ENCODE data around the gene NEK8. TPM values are rescaled to one million over a fixed set of nuclear protein-coding genes. Genes with fewer than 3 reads are reported as not detected.

NEK8 gene
- total RNA-seq, 2 experiments from 2014 or later = 14.0 to 17.0 TPM

- Histone ChIP-seq H3K4me3 (ENCODE audit: low read depth, low read length, poor library complexity, severe bottlenecking) (peak within 1 kb of the TSS; percentile 88), H2AFZ (ENCODE audit: low read length) (no peak within 1 kb of the TSS), H3K9me2 (ENCODE audit: insufficient read depth, low read length) (no peaks in the 10 kb centered on the region), H3K4me1 (ENCODE audit: insufficient read depth, low read length, poor library complexity, severe bottlenecking) (peaks cover 23% of the 10 kb centered on the region), H3K79me2 (ENCODE audit: insufficient read depth, low read depth, low read length) (peaks cover 30% of the 10 kb centered on the region), H3K36me3 (ENCODE audit: insufficient read depth, low read length) (peaks cover 29% of the 10 kb centered on the region), H3K9me3 (ENCODE audit: low read length) (no peaks in the 10 kb centered on the region), H3K4me2 (ENCODE audit: low read length) (peak within 1 kb of the TSS; percentile 92), H4K20me1 (ENCODE audit: insufficient read depth, low read length) (peaks cover 9% of the 10 kb centered on the region; the same call in 1 of the 2 replicates), H3K27ac (ENCODE audit: low read depth, low read length, poor library complexity, severe bottlenecking) (no peak within 1 kb of the TSS)
- ChIA-PET CTCF (ENCODE audit: unreplicated experiment) (no interaction called here), POLR2A (no interaction called here)
- BruUV-seq (replicated peaks) = no TSS peak
- intact Hi-C loops (cut with micrococcal nuclease; ENCODE audit: unreplicated experiment) = no loop called here
- no peak for DNase-seq (ENCODE audit: low spot score)
- TF ChIP-seq EZH2phosphoT487 (IDR thresholded peaks at IDR 0.05; ENCODE audit: borderline replicate concordance, low read depth, low read length) (no peak), CTCF (conservative IDR thresholded peaks at IDR 0.05; ENCODE audit: low read length) (no peak)
Measured at GRCh38 chr17:28717578-28718332, 10.8 kb upstream of the NEK8 start, which contains the start of gene RAB34. TSS of gene RAB34 (minus strand) at chr17:28717868. CDS start at chr17:28717266, 602 bp downstream.

- Histone ChIP-seq H3K79me2 (ENCODE audit: insufficient read depth, low read depth, low read length) (peaks cover 35% of the 10 kb centered on the region), H2AFZ (ENCODE audit: low read length) (no peak overlapping the region), H3K9me3 (ENCODE audit: low read length) (no peaks in the 10 kb centered on the region), H3K36me3 (ENCODE audit: insufficient read depth, low read length) (peaks cover 36% of the 10 kb centered on the region), H4K20me1 (ENCODE audit: insufficient read depth, low read length) (peaks cover 9% of the 10 kb centered on the region; the same call in 1 of the 2 replicates), H3K4me1 (ENCODE audit: insufficient read depth, low read length, poor library complexity, severe bottlenecking) (peaks cover 30% of the 10 kb centered on the region), H3K9me2 (ENCODE audit: insufficient read depth, low read length) (no peaks in the 10 kb centered on the region), H3K27ac (ENCODE audit: low read depth, low read length, poor library complexity, severe bottlenecking) (no peak overlapping the region), H3K4me2 (ENCODE audit: low read length) (peak overlapping the region; percentile 92), H3K4me3 (ENCODE audit: low read depth, low read length, poor library complexity, severe bottlenecking) (peak overlapping the region; percentile 88)
- no peak for DNase-seq (ENCODE audit: low spot score)
- POLR2A ChIA-PET = interaction anchor here (2.5 kb wide), 1 partner anchor 10 kb away, joined by 13 read pairs; the partner anchor contains the start of gene NEK8
- no peak for TF ChIP-seq CTCF (conservative IDR thresholded peaks at IDR 0.05; ENCODE audit: low read length)
- no peak for TF ChIP-seq EZH2phosphoT487 (IDR thresholded peaks at IDR 0.05; ENCODE audit: borderline replicate concordance, low read depth, low read length)
- no TSS peak for BruUV-seq (replicated peaks)
- intact Hi-C loops (cut with micrococcal nuclease; ENCODE audit: unreplicated experiment) = no loop called here
- CTCF ChIA-PET (ENCODE audit: unreplicated experiment) = interaction anchor here (1.1 kb wide), 1 partner anchor 9 kb away, joined by 7 read pairs; no protein-coding TSS in a partner anchor
Measured at GRCh38 chr17:28718333-28719020, 10.1 kb upstream of the NEK8 start.
